HG03378 (cell line): Measurements from ENCODE around the gene POTEB2.
"Not testable (repeated sequence)": the region's sequence is repeated elsewhere in the genome, so short reads cannot be mapped to it uniquely, and the experiment has no call there.

Experiments
- ATAC-seq: cut with Tn5 transposase; IDR thresholded peaks from one replicate; pipeline ENCODE4 v1.9.1; 2021; ENCODE audit warnings: mild to moderate bottlenecking, moderate library complexity; ENCODE audit not compliant: unreplicated experiment

The POTEB2 gene

GRCh38 chr15:20866214-20866613 lies at the start of gene POTEB2:
POTEB2 (minus strand) TSS chr15:20866314; CDS start chr15:20866281, 33 bp downstream.
- ATAC-seq = not testable (repeated sequence)

- not testable (repeated sequence) for ATAC-seq
Measured at GRCh38 chr15:20879916-20880315, 13.8 kb upstream of the POTEB2 start.

GRCh38 chr15:20878464-20878863 lies 12.3 kb upstream of the POTEB2 start:
- not testable (repeated sequence) for ATAC-seq

GRCh38 chr15:20877819-20878218 lies 11.7 kb upstream of the POTEB2 start:
- not testable (repeated sequence) for ATAC-seq
